ENCODE data around the gene PHIP. TPM values are rescaled to one million over a fixed set of nuclear protein-coding genes. Genes with fewer than 3 reads are reported as not detected.

Gene PHIP
- total RNA-seq, 1 donor from 2014 or later = 44.6 TPM

- TF ChIP-seq, protein P1, sequence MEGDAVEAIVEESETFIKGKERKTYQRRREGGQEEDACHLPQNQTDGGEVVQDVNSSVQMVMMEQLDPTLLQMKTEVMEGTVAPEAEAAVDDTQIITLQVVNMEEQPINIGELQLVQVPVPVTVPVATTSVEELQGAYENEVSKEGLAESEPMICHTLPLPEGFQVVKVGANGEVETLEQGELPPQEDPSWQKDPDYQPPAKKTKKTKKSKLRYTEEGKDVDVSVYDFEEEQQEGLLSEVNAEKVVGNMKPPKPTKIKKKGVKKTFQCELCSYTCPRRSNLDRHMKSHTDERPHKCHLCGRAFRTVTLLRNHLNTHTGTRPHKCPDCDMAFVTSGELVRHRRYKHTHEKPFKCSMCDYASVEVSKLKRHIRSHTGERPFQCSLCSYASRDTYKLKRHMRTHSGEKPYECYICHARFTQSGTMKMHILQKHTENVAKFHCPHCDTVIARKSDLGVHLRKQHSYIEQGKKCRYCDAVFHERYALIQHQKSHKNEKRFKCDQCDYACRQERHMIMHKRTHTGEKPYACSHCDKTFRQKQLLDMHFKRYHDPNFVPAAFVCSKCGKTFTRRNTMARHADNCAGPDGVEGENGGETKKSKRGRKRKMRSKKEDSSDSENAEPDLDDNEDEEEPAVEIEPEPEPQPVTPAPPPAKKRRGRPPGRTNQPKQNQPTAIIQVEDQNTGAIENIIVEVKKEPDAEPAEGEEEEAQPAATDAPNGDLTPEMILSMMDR (conservative IDR thresholded peaks at IDR 0.05) = no peak
- Mint-ChIP-seq H3K36me3 (peaks cover 44% of the 10 kb centered on the region), H3K4me1 (ENCODE audit: unreplicated experiment) (no peaks in the 10 kb centered on the region), H3K27ac (no peak overlapping the region), H3K4me3 (no peak overlapping the region), H3K9me3 (no peaks in the 10 kb centered on the region), H3K27me3 (no peaks in the 10 kb centered on the region)
- no peak for DNase-seq (ENCODE audit: extremely low spot score, unreplicated experiment)
Observed at GRCh38 chr6:79057746-79058145, 20.3 kb downstream of the PHIP start.

DNA sequence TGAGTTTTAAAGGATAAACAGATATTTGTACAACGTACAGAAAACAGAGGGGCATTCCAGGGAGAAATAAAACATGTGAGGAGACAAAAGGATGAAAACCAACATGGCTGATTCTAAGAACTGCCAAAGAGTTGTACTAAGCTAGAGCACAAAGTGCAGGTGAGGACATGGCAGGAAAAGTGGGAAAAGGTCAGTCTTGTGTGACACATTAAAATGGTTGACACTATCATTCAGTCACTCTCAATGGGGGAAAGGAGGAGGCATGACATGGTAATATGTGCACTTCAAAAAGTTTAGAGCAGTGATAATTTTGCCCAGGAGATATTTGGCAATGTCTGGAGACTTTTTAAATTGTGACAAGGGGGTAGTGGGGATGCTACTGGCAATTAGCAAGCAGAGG, 21.8 kb downstream of the PHIP start:
- no peaks in the 10 kb centered on the region for H3K27me3 Mint-ChIP-seq
- no peaks in the 10 kb centered on the region for H3K9me3 Mint-ChIP-seq
- no peak overlapping the region for H3K4me3 Mint-ChIP-seq
- peak overlapping the region; percentile 5 for H3K27ac Mint-ChIP-seq
- no peak for DNase-seq (ENCODE audit: extremely low spot score, unreplicated experiment)
- TF ChIP-seq, protein P1 (conservative IDR thresholded peaks at IDR 0.05) = no peak
- H3K36me3 Mint-ChIP-seq = peaks cover 55% of the 10 kb centered on the region
- no peaks in the 10 kb centered on the region for H3K4me1 Mint-ChIP-seq (ENCODE audit: unreplicated experiment)

- Mint-ChIP-seq H3K27ac (no peak overlapping the region), H3K36me3 (peaks cover 46% of the 10 kb centered on the region), H3K27me3 (no peaks in the 10 kb centered on the region), H3K4me3 (no peak overlapping the region), H3K9me3 (no peaks in the 10 kb centered on the region), H3K4me1 (ENCODE audit: unreplicated experiment) (peaks cover under 1% of the 10 kb centered on the region)
- no peak for DNase-seq (ENCODE audit: extremely low spot score, unreplicated experiment)
- TF ChIP-seq, protein P1 (conservative IDR thresholded peaks at IDR 0.05) = peak; percentile 76
Observed at GRCh38 chr6:79048611-79049010, 29.4 kb downstream of the PHIP start.

DNA sequence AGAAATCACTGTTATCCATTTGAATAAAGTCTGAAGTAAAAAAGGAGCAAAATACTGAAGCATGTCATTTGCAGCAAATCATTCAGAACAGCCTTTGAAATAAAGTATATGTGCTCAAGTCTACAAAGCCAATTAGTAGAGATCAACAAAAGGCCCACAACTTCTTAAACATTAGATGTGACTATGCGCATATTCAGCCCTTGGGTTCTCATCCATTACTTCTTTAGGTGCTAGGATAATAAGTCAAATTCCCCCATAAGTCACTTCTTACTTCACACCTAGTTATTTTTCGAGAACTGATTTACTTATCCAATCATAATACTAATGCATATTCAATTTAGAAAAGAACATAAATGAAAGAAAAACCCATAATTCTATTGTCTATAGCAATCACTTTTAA, 31.0 kb downstream of the PHIP start:
- no peaks in the 10 kb centered on the region for H3K27me3 Mint-ChIP-seq
- H3K9me3 Mint-ChIP-seq = no peaks in the 10 kb centered on the region
- peaks cover 3% of the 10 kb centered on the region for H3K4me1 Mint-ChIP-seq (ENCODE audit: unreplicated experiment)
- DNase-seq (ENCODE audit: extremely low spot score, unreplicated experiment) = no peak
- TF ChIP-seq, protein P1 (conservative IDR thresholded peaks at IDR 0.05) = no peak
- H3K36me3 Mint-ChIP-seq = peaks cover 40% of the 10 kb centered on the region
- no peak overlapping the region for H3K27ac Mint-ChIP-seq
- no peak overlapping the region for H3K4me3 Mint-ChIP-seq

GRCh38 chr6:79045966-79046365, 32.1 kb downstream of the PHIP start:
- Mint-ChIP-seq H3K4me1 (ENCODE audit: unreplicated experiment) (peaks cover 3% of the 10 kb centered on the region), H3K27me3 (no peaks in the 10 kb centered on the region), H3K36me3 (peaks cover 38% of the 10 kb centered on the region), H3K9me3 (no peaks in the 10 kb centered on the region), H3K27ac (no peak overlapping the region), H3K4me3 (no peak overlapping the region)
- TF ChIP-seq, protein P1 (conservative IDR thresholded peaks at IDR 0.05) = no peak
- no peak for DNase-seq (ENCODE audit: extremely low spot score, unreplicated experiment)

- TF ChIP-seq, protein P1 (conservative IDR thresholded peaks at IDR 0.05) = no peak
- H3K36me3 Mint-ChIP-seq = peaks cover 37% of the 10 kb centered on the region
- no peak overlapping the region for H3K4me3 Mint-ChIP-seq
- H3K27me3 Mint-ChIP-seq = no peaks in the 10 kb centered on the region
- peaks cover 3% of the 10 kb centered on the region for H3K4me1 Mint-ChIP-seq (ENCODE audit: unreplicated experiment)
- no peak for DNase-seq (ENCODE audit: extremely low spot score, unreplicated experiment)
- peaks cover 3% of the 10 kb centered on the region for H3K9me3 Mint-ChIP-seq
- H3K27ac Mint-ChIP-seq = no peak overlapping the region
Observed at GRCh38 chr6:79042799-79043126, 35.3 kb downstream of the PHIP start.
